H1 (cell line): ENCODE measurements around the gene SNX17. TPM values are rescaled to one million over a fixed set of nuclear protein-coding genes. Genes with fewer than 3 reads are reported as not detected.

Experiments used
- CTCF ChIA-PET: fragments of 300-600 bp; sonication (Branson Sonifier 250); formaldehyde crosslinking; loops from one replicate; lab custom pipeline; 2021; ENCODE audit not compliant: partially characterized antibody; lab: Charles Lee
- POLR2A ChIA-PET: fragments of 300-600 bp; sonication (Branson Sonifier 250); formaldehyde crosslinking; loops from one replicate; lab custom pipeline; 2021; ENCODE audit warnings: inconsistent platforms; ENCODE audit not compliant: partially characterized antibody; lab: Charles Lee
- DNase-seq, 2 experiments: peaks; one replicate each; pipeline versions ENCODE4 v3.0.0 to v3.0.0-alpha.2; 2010 to 2022; ENCODE audit warnings: low spot score in 2 of 2, low read depth in 1 of 2, mixed read lengths in 1 of 2
- FAIRE-seq: peaks from 2 replicates; lab custom pipeline; 2011; peaks lifted over from hg19 to GRCh38; lab: Jason Lieb, UNC
- H2AFZ ChIP-seq: 2 replicates; pipeline ENCODE4 v1.8.1; 2012; ENCODE audit warnings: low read length, inconsistent platforms
- H2AK5ac ChIP-seq: 2 replicates; pipeline ENCODE4 v1.6.1; 2013; ENCODE audit warnings: low read depth, low read length
- H2BK120ac ChIP-seq: replicated peaks from 2 replicates; pipeline ENCODE3; 2013; ENCODE audit warnings: low read depth, low read length, inconsistent platforms
- H2BK12ac ChIP-seq: 2 replicates; pipeline ENCODE4 v1.6.1; 2013; ENCODE audit warnings: low read depth, low read length
- H2BK15ac ChIP-seq: 2 replicates; pipeline ENCODE4 v1.6.1; 2013; ENCODE audit warnings: low read length
- H2BK20ac ChIP-seq: 2 replicates; pipeline ENCODE4 v1.6.1; 2013; ENCODE audit warnings: low read length
- H2BK5ac ChIP-seq: 2 replicates; pipeline ENCODE4 v1.6.1; 2013; ENCODE audit warnings: low read depth, low read length
- H3K14ac ChIP-seq: 2 replicates; pipeline ENCODE4 v1.6.1; 2013; ENCODE audit warnings: inconsistent platforms; ENCODE audit not compliant: insufficient read length
- H3K18ac ChIP-seq: 2 replicates; pipeline ENCODE4 v1.6.1; 2013; ENCODE audit warnings: low read length; ENCODE audit errors: extremely low read depth
- H3K23ac ChIP-seq: 2 replicates; pipeline ENCODE4 v1.6.1; 2013; ENCODE audit warnings: inconsistent platforms; ENCODE audit not compliant: insufficient read length
- H3K23me2 ChIP-seq: 2 replicates; pipeline ENCODE4 v1.6.1; 2013; ENCODE audit warnings: low read depth, low read length
- H3K27ac ChIP-seq: 2 replicates; pipeline ENCODE4 v1.6.1; 2011; ENCODE audit warnings: low read depth, low read length, inconsistent platforms
- H3K27me3 ChIP-seq, 4 experiments: replicated peaks in 1 of 4; 1 replicate in 1 of 4; 2 replicates in 3 of 4; pipeline versions ENCODE4 v1.6.1 to v1.8.1; 2011 to 2013; ENCODE audit warnings: low read length in 3 of 4, mild to moderate bottlenecking in 3 of 4, inconsistent platforms in 2 of 4, mixed read lengths in 2 of 4, moderate library complexity in 1 of 4; ENCODE audit not compliant: control insufficient read depth in 3 of 4, insufficient read depth in 3 of 4; ENCODE audit errors: extremely low read depth in 1 of 4
- H3K36me3 ChIP-seq, 4 experiments: 2 replicates each; pipeline versions ENCODE4 v1.6.1 to v1.8.1; 2011 to 2013; ENCODE audit warnings: mild to moderate bottlenecking in 4 of 4, low read length in 3 of 4, moderate library complexity in 2 of 4, control low read depth in 1 of 4, inconsistent platforms in 1 of 4; ENCODE audit not compliant: insufficient read depth in 4 of 4, control insufficient read depth in 2 of 4
- H3K4ac ChIP-seq: replicated peaks from 2 replicates; pipeline ENCODE3; 2013; ENCODE audit warnings: low read length, low read depth, mixed read lengths, inconsistent platforms; ENCODE audit not compliant: insufficient read length
- H3K4me1 ChIP-seq, 4 experiments: replicated peaks in 1 of 4; 1 replicate in 1 of 4; 2 replicates in 3 of 4; pipeline versions ENCODE4 v1.6.1 to v1.8.1; 2011 to 2013; ENCODE audit warnings: low read length in 3 of 4, inconsistent platforms in 2 of 4, mixed read lengths in 1 of 4; ENCODE audit not compliant: insufficient read depth in 4 of 4, control insufficient read depth in 3 of 4
- H3K4me2 ChIP-seq, 2 experiments: 2 replicates each; pipeline versions ENCODE4 v1.6.1 to v1.8.1; 2011 to 2013; ENCODE audit warnings: low read depth in 2 of 2, low read length in 2 of 2, control low read depth in 1 of 2, inconsistent platforms in 1 of 2, mild to moderate bottlenecking in 1 of 2; ENCODE audit not compliant: insufficient read depth in 1 of 2
- H3K4me3 ChIP-seq, 4 experiments: fragments of 200-600, 300-600 bp in 1 of 4; sonication (generic), shearing (Covaris generic), sonication (Bioruptor Twin) in 1 of 4; 2 replicates each; pipeline versions ENCODE4 v1.5.1 to v1.8.1; 2011 to 2016; ENCODE audit warnings: low read length in 4 of 4, low read depth in 3 of 4, control low read depth in 2 of 4, inconsistent platforms in 2 of 4, mild to moderate bottlenecking in 2 of 4, mixed read lengths in 1 of 4, moderate library complexity in 1 of 4; ENCODE audit not compliant: insufficient read depth in 2 of 4; ENCODE audit errors: extremely low read depth in 1 of 4
- H3K56ac ChIP-seq: replicated peaks from 2 replicates; pipeline ENCODE3; 2013; ENCODE audit warnings: low read depth, mild to moderate bottlenecking, mixed read lengths, low read length, inconsistent platforms; ENCODE audit not compliant: insufficient read length
- H3K79me1 ChIP-seq: 2 replicates; pipeline ENCODE4 v1.6.1; 2013; ENCODE audit warnings: low read depth, low read length, control low read depth
- H3K79me2 ChIP-seq, 2 experiments: 2 replicates each; pipeline versions ENCODE4 v1.6.1 to v1.8.1; 2012 to 2013; ENCODE audit warnings: low read length in 2 of 2, mild to moderate bottlenecking in 2 of 2, inconsistent platforms in 1 of 2; ENCODE audit not compliant: insufficient read depth in 2 of 2, control insufficient read depth in 1 of 2
- H3K9ac ChIP-seq, 4 experiments: replicated peaks in 1 of 4; 1 replicate in 1 of 4; 2 replicates in 3 of 4; pipeline versions ENCODE4 v1.6.1 to v1.8.1; 2011 to 2013; ENCODE audit warnings: low read depth in 3 of 4, low read length in 3 of 4, control low read depth in 2 of 4, mild to moderate bottlenecking in 2 of 4, moderate library complexity in 2 of 4, inconsistent platforms in 1 of 4; ENCODE audit errors: extremely low read depth in 1 of 4
- H3K9me3 ChIP-seq, 2 experiments: 2 replicates each; pipeline versions ENCODE4 v1.6.1 to v1.8.1; 2012 to 2013; ENCODE audit warnings: mild to moderate bottlenecking in 2 of 2, moderate library complexity in 2 of 2, control low read depth in 1 of 2, inconsistent platforms in 1 of 2, low read depth in 1 of 2, low read length in 1 of 2, mixed read lengths in 1 of 2; ENCODE audit not compliant: insufficient read depth in 2 of 2
- H4K20me1 ChIP-seq, 2 experiments: replicated peaks in 1 of 2; 2 replicates each; pipeline versions ENCODE3 to v1.8.1; 2011 to 2013; ENCODE audit warnings: inconsistent platforms in 2 of 2, low read length in 2 of 2, mild to moderate bottlenecking in 1 of 2; ENCODE audit not compliant: insufficient read depth in 2 of 2, control insufficient read depth in 1 of 2
- H4K5ac ChIP-seq: 2 replicates; pipeline ENCODE4 v1.6.1; 2013; ENCODE audit warnings: low read length, low read depth, mixed read lengths, inconsistent platforms; ENCODE audit not compliant: insufficient read length
- H4K8ac ChIP-seq: 2 replicates; pipeline ENCODE4 v1.8.0; 2013; ENCODE audit warnings: mild to moderate bottlenecking, moderate library complexity, low read length, inconsistent platforms; ENCODE audit not compliant: insufficient read depth; ENCODE audit errors: extremely low read depth
- H4K91ac ChIP-seq: replicated peaks from 2 replicates; pipeline ENCODE3; 2013; ENCODE audit warnings: low read length, mixed read lengths, inconsistent platforms; ENCODE audit not compliant: insufficient read length
- POLR2A ChIP-seq, 2 experiments: IDR thresholded peaks; 1 replicate in 1 of 2; 2 replicates in 1 of 2; pipeline ENCODE4 v1.6.1; 2011; ENCODE audit warnings: low read depth in 2 of 2, low read length in 2 of 2, mild to moderate bottlenecking in 2 of 2; ENCODE audit errors: control extremely low read depth in 1 of 2
- SIRT6 ChIP-seq: IDR thresholded peaks from one replicate; pipeline ENCODE4 v1.7.1; 2012; ENCODE audit warnings: low read length, inconsistent platforms
- WGBS, 2 experiments: shearing (Covaris generic) in 1 of 2; methylation state at CpG; one replicate each; pipeline versions ENCODE4 v1.1.6 to v1.1.7; 2013 to 2015; ENCODE audit warnings: low lambda C conversion rate in 2 of 2, mixed read lengths in 2 of 2, inconsistent platforms in 1 of 2, low coverage in 1 of 2, missing lambda C conversion rate in 1 of 2; ENCODE audit not compliant: insufficient replicate concordance in 2 of 2, insufficient coverage in 1 of 2, insufficient read length in 1 of 2; ENCODE audit errors: extremely low coverage in 1 of 2, missing lambda C conversion rate in 1 of 2; 5-methylcytosine and 5-hydroxymethylcytosine counted together
- polyA plus RNA-seq, 7 experiments: library from polyadenylated mRNA; depleted of rRNA in 3 of 7; stranded (reverse) in 5 of 7; unstranded in 2 of 7; fragments of >200 nt in 5 of 7; fragments of 200-250 nt in 2 of 7; gene quantifications; 1 replicate in 5 of 7; 2 replicates in 1 of 7; 4 replicates in 1 of 7; pipeline versions ENCODE4 v1.2.1 to v1.2.3, GENCODE V29; 2011 to 2013; ENCODE audit warnings: missing spikeins in 2 of 7, mixed read lengths in 2 of 7
- total RNA-seq: library from RNA; stranded (reverse); fragmentation: NEBNext Ultra II Directional; extraction: Animal tissue kit (Norgen Biotek cat#: 25700); gene quantifications from 2 replicates; pipeline ENCODE4 v1.2.1, GENCODE V29; 2021

The SNX17 gene
- total and polyA plus RNA-seq, 2 of the 8 experiments (the other 6 are each of a cell fraction or from before 2014, with no cell fraction given) = 54.9 to 66.2 TPM

DNA sequence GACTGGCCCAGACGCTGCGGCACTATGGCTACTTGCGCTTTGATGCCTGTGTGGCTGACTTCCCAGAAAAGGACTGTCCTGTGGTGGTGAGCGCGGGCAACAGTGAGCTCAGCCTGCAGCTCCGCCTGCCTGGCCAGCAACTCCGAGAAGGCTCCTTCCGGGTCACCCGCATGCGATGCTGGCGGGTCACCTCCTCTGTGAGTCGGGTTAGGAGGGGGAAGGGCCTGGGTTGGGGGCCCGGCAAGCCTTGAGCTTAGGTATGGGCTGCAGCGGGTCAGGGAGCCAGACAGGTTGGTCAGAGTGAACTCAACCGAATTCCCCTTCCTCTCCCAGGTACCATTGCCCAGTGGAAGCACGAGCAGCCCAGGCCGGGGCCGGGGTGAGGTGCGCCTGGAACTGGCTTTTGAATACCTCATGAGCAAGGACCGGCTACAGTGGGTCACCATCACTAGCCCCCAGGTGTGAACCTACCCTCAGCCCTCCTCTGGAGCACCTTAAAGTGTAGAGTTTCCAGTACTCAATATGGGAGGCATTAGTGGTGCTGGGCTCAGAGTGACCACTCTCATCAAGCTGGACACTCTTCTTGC lies 5.2 kb downstream of the SNX17 start:
- Histone ChIP-seq H2BK5ac (no peak overlapping the region), H3K27me3 (no peaks in the 10 kb centered on the region), H3K23ac (no peak overlapping the region), H3K4ac (no peak overlapping the region), H2BK120ac (no peak overlapping the region), H3K14ac (no peak overlapping the region), H3K9me3 (no peaks in the 10 kb centered on the region), H3K18ac (no peak overlapping the region), H3K79me2 (peaks cover 0 to 27% of the 10 kb centered on the region in 2 experiments; a peak in 2 of 4 replicates), H2AFZ (no peak overlapping the region), H4K5ac (no peak overlapping the region), H2BK15ac (no peak overlapping the region), H4K91ac (no peak overlapping the region), H3K23me2 (peaks cover 13% of the 10 kb centered on the region), H2BK12ac (no peak overlapping the region), H4K20me1 (peaks cover 4 to 18% of the 10 kb centered on the region in 2 experiments), H3K56ac (no peak overlapping the region), H2BK20ac (no peak overlapping the region), H3K4me3 (no peak overlapping the region), H3K79me1 (peaks cover 6% of the 10 kb centered on the region), H3K4me1 (peaks cover 0 to 10% (median 3%) of the 10 kb centered on the region in 4 experiments; a peak in 5 of 7 replicates), H3K27ac (no peak overlapping the region), H3K4me2 (no peak overlapping the region), H4K8ac (no peak overlapping the region; the same call in 1 of the 2 replicates), H3K9ac (no peak overlapping the region), H3K36me3 (peaks cover 29 to 50% (median 43%) of the 10 kb centered on the region in 4 experiments), H2AK5ac (no peak overlapping the region)
- FAIRE-seq = no peak
- TF ChIP-seq SIRT6 (no peak), POLR2A (IDR thresholded peaks at IDR 0.05; ENCODE audit: control extremely low read depth in 1 of 2, low read depth in 2 of 2, low read length in 2 of 2) (0 out of 3 replicates have a peak, but pooled peaks of 1 of the 2 experiments have one; percentile 10)
- ChIA-PET CTCF (interaction anchor here (0.9 to 1.6 kb wide), 2 partner anchors 54 to 55 kb away, joined by 3 read pairs; no protein-coding TSS in a partner anchor), POLR2A (interaction anchor here (1.3 to 9.5 kb wide), 8 partner anchors 9 to 64 kb away, joined by 3 to 114 read pairs (median 4); partner anchors contain the start of genes EIF2B4, GTF3C2 and NRBP1)
- 93% methylated on average over 19 of the region's 20 CpGs; no CpG with 5 or more reads in 1 of the 2 experiments for WGBS, 2 experiments
- no peak for DNase-seq
